Psoas muscle (tissue), 8 donors: ENCODE data around the gene DOCK2. TPM values are rescaled to one million over a fixed set of nuclear protein-coding genes. Genes with fewer than 3 reads are reported as not detected.

Source experiments
- ATAC-seq, 4 donors: fragments of 200-7000 bp; cut with Tn5 transposase; one replicate each; pipeline ENCODE4 v1.9.1; 2020; ENCODE audit warnings: moderate library complexity in 3 of 4, mild to moderate bottlenecking in 2 of 4
- DNase-seq, 2 donors: peaks; one replicate each; pipeline ENCODE4 v3.0.0-alpha.2; 2020
- H3K27ac ChIP-seq: fragments of 200-600 bp; one replicate; pipeline ENCODE4 v1.8.0; 2022
- H3K27me3 ChIP-seq, 3 donors: fragments of 200-600 bp in 1 of 3; one replicate each; pipeline versions ENCODE4 v1.6.1 to v1.8.0; 2013 to 2022; ENCODE audit warnings: low read length in 2 of 3, mild to moderate bottlenecking in 2 of 3, moderate library complexity in 1 of 3; ENCODE audit not compliant: insufficient read depth in 3 of 3
- H3K36me3 ChIP-seq, 2 donors: fragments of 200-600 bp in 1 of 2; one replicate each; pipeline versions ENCODE4 v1.6.1 to v1.8.0; 2013 to 2022; ENCODE audit warnings: low read depth in 1 of 2, mild to moderate bottlenecking in 1 of 2, moderate library complexity in 1 of 2; ENCODE audit not compliant: insufficient read depth in 1 of 2
- H3K4me1 ChIP-seq: fragments of 200-600 bp; one replicate; pipeline ENCODE4 v1.8.0; 2022
- H3K4me3 ChIP-seq: fragments of 200-600 bp; one replicate; pipeline ENCODE4 v1.8.0; 2022; ENCODE audit warnings: mild to moderate bottlenecking
- H3K9me3 ChIP-seq: fragments of 200-600 bp; one replicate; pipeline ENCODE4 v1.8.0; 2022
- CTCF ChIP-seq: fragments of 200-600 bp; IDR thresholded peaks from one replicate; pipeline ENCODE4 v1.8.0; 2022; ENCODE audit warnings: antibody characterized with exemption
- WGBS, 3 donors: extraction: QIAGEN DNeasy Blood & Tissue Kit; methylation state at CpG; one replicate each; pipeline versions ENCODE4 v1.1.6 to v1.1.7; 2013; 5-methylcytosine and 5-hydroxymethylcytosine counted together
- intact Hi-C, 2 donors: fragments of 100-400 bp; cut with DNase I; formaldehyde crosslinking; loops; one replicate each; pipeline versions ENCODE4 v1.11.0 to v1.14.2; 2022
- polyA plus RNA-seq, 3 donors: library from polyadenylated mRNA; stranded (reverse); fragments of 200-250 nt; gene quantifications; one replicate each; pipeline ENCODE4 v1.2.3, GENCODE V29; 2013
- total RNA-seq, 4 donors: library from RNA; stranded (reverse); fragmentation: NEBNext Ultra II Directional in 2 of 4; extraction: Animal tissue kit (Norgen Biotek cat#: 25700) in 2 of 4; gene quantifications; one replicate each; pipeline versions ENCODE4 v1.2.1 to v1.2.4, GENCODE V29; 2021 to 2023
- donor health status: healthy with polysubstance abuse.
- donor health status: DM: no; HTN: no; CAD: no; lungs with moderate emphysema.
- donor health status: Bipolar disorder and iron deficiency.
- donor health status: healthy.
- donor health status: DM: yes; HTN: yes; CAD: no.
- donor health status: DM: no; HTN: no; CAD: no.
- donor health status: DM: no; HTN: no; CAD: no.
- donor health status: DM: yes; HTN: yes; CAD: no.

DOCK2 gene
- total and polyA plus RNA-seq, 7 donors, result 0.37 to 4.4 (median 3.5) TPM

GRCh38 chr5:170059221-170059620, 422.1 kb downstream of the DOCK2 start:
- TF ChIP-seq CTCF, result no peak
- ATAC-seq (no peak), DNase-seq (no peak)
- Histone ChIP-seq H3K27ac (no peak overlapping the region), H3K36me3 (no peaks in the 10 kb centered on the region), H3K4me3 (no peak overlapping the region), H3K4me1 (no peaks in the 10 kb centered on the region), H3K27me3 (no peaks in the 10 kb centered on the region), H3K9me3 (no peaks in the 10 kb centered on the region)
- WGBS, 3 donors, result 95 to 100% (median 98%) methylated on average over 1 of the region's 1 CpG
- intact Hi-C loops, result no loop called here

- no peaks in the 10 kb centered on the region for H3K4me1 ChIP-seq
- H3K27me3 ChIP-seq, result no peaks in the 10 kb centered on the region
- no peak for ATAC-seq
- TF ChIP-seq CTCF, result no peak
- H3K4me3 ChIP-seq, result no peak overlapping the region
- no peaks in the 10 kb centered on the region for H3K36me3 ChIP-seq
- intact Hi-C loops, result no loop called here
- no peak overlapping the region for H3K27ac ChIP-seq
- no peak for DNase-seq
- H3K9me3 ChIP-seq, result no peaks in the 10 kb centered on the region
Measured at GRCh38 chr5:170067152-170067551, 430.1 kb downstream of the DOCK2 start.

DNA sequence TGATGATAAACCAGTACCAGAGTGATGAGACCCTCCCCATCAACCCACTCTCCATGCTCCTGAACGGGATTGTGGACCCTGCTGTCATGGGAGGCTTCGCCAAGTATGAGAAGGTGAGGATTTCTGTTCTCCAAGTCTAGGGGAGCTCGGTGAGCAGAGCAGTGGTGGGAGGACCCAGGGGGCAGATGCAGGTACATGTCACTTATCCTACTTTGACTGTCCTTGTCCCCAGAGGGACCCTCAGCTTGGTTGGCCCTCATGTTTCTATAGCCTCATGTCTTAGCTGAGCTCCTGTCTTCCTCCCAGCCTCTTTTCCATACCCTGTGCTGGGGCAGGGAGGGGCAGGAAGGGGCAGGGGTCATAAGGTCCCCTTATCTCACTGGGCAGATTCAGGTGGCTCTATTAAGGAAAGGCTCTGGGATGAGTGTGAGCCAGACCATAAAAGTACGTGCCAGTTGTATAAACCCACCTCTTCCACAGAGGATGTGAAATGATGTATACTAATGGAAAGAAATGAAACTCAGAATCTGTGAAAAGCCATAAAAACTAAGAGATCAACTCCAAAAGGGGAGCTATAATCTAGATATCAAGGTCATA, 430.6 kb downstream of the DOCK2 start:
- Histone ChIP-seq H3K27me3 (no peaks in the 10 kb centered on the region), H3K36me3 (no peaks in the 10 kb centered on the region), H3K9me3 (no peaks in the 10 kb centered on the region), H3K27ac (no peak overlapping the region), H3K4me1 (no peaks in the 10 kb centered on the region), H3K4me3 (no peak overlapping the region)
- DNase-seq, result no peak
- intact Hi-C loops, result no loop called here
- WGBS, 3 donors, result 66 to 71% (median 69%) methylated on average over 4 of the region's 4 CpGs
- ATAC-seq, result no peak
- TF ChIP-seq CTCF, result no peak

DNA sequence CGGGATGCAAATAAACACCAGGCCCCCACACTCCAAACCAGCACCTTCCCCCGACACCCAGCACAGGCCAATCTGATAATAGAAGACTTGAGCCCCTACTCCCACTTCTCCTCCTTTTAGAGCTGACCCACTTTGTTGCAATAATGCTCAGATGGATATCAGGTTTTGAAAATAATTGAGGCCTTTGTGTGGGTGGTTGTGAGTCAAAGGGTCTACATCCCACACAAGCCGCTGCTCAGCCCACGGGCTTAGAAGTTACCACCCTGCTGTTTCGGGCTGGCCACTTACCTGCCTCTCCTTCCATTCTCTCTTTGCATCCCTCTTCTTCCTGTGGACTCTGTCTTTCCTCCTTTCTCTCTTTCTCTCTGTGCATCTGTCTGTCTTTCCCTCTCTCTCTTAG, 432.4 kb downstream of the DOCK2 start:
- H3K27ac ChIP-seq, result no peak overlapping the region
- H3K27me3 ChIP-seq, result no peaks in the 10 kb centered on the region
- no peaks in the 10 kb centered on the region for H3K4me1 ChIP-seq
- TF ChIP-seq CTCF, result no peak
- 76 to 81% (median 77%) methylated on average over 5 of the region's 5 CpGs for WGBS, 3 donors
- no peaks in the 10 kb centered on the region for H3K9me3 ChIP-seq
- intact Hi-C loops, result no loop called here
- H3K36me3 ChIP-seq, result no peaks in the 10 kb centered on the region
- H3K4me3 ChIP-seq, result no peak overlapping the region
- ATAC-seq (no peak), DNase-seq (no peak)
